Measurements from ENCODE around the gene MUC6.

The MUC6 gene

DNA sequence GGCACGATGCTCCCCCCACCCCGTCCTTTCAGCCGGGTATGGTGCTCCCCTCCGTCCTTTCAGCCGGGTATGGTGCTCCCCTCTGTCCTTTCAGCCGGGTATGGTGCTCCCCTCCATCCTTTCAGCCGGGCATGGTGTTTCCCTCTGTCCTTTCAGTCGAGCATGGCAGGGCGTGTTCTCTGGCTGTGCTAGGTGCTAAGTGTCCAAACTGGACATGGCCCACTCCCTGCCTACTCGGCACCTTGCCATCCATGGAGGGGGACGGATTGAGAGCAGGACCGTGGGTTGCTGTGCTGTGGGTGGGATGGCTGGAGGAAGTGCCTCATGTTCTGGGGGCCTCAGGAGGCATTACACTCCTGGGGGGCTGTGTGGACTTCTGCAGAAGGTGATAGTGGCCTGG, 45.5 kb downstream of the MUC6 start:
- no peak overlapping the region for H2BK5ac ChIP-seq (ENCODE audit: low read depth, low read length, poor library complexity, severe bottlenecking)
- WGBS: 91% methylated on average over 12 of the region's 12 CpGs
- H3K79me1 ChIP-seq (replicated peaks; ENCODE audit: low read length, poor library complexity, severe bottlenecking): peaks cover 55% of the 10 kb centered on the region
- H3K23ac ChIP-seq (ENCODE audit: low read length in 2 of 2): no peak overlapping the region
- H3K4me3 ChIP-seq (ENCODE audit: insufficient read depth in 1 of 2, low read depth in 1 of 2, low read length in 2 of 2): no peak overlapping the region
- no peak overlapping the region for H3K14ac ChIP-seq (ENCODE audit: low read length in 2 of 2)
- peaks cover 78 to 94% of the 10 kb centered on the region in 2 experiments for H3K36me3 ChIP-seq (ENCODE audit: control insufficient read depth in 1 of 2, insufficient read depth in 2 of 2, low read depth in 1 of 2, low read length in 2 of 2)
- H2AK5ac ChIP-seq (ENCODE audit: low read length, severe bottlenecking): no peak overlapping the region
- H3K4me2 ChIP-seq (ENCODE audit: low read length, poor library complexity, severe bottlenecking): no peak overlapping the region
- no peaks in the 10 kb centered on the region for H3K27me3 ChIP-seq (ENCODE audit: control insufficient read depth in 1 of 2, insufficient read depth in 1 of 2, low read length in 2 of 2)
- DNase-seq: no peak
- peaks cover 10% of the 10 kb centered on the region for H3K4me1 ChIP-seq (ENCODE audit: control insufficient read depth, insufficient read depth, low read depth, low read length)
- no peak overlapping the region for H4K91ac ChIP-seq (ENCODE audit: low read length)
- H2AFZ ChIP-seq (ENCODE audit: low read depth, low read length): no peak overlapping the region
- peak overlapping the region; percentile 15 for H4K8ac ChIP-seq (ENCODE audit: low read length)
- no peak overlapping the region for H3K4ac ChIP-seq (ENCODE audit: low read depth in 1 of 2, low read length in 2 of 2)
- no peak overlapping the region for H2BK12ac ChIP-seq (ENCODE audit: low read length in 2 of 2)
- no peak overlapping the region for H2BK15ac ChIP-seq (ENCODE audit: low read depth, poor library complexity, severe bottlenecking)
- no peak overlapping the region for H3K9ac ChIP-seq (ENCODE audit: low read length)
- H2BK120ac ChIP-seq (ENCODE audit: low read depth, low read length): no peak overlapping the region
- no peak overlapping the region for H3K27ac ChIP-seq (ENCODE audit: low read length, poor library complexity, severe bottlenecking)
- H3K18ac ChIP-seq (ENCODE audit: low read depth in 1 of 2, low read length in 2 of 2): no peak overlapping the region
- no peaks in the 10 kb centered on the region for H3K9me3 ChIP-seq (ENCODE audit: control insufficient read depth, low read length)

- DNase-seq: no peak
- Histone ChIP-seq H2BK120ac (ENCODE audit: low read depth, low read length) (no peak overlapping the region), H2AK5ac (ENCODE audit: low read length, severe bottlenecking) (no peak overlapping the region), H3K79me1 (replicated peaks; ENCODE audit: low read length, poor library complexity, severe bottlenecking) (peaks cover 60% of the 10 kb centered on the region), H3K23ac (ENCODE audit: low read length in 2 of 2) (no peak overlapping the region), H3K4me3 (ENCODE audit: insufficient read depth in 1 of 2, low read depth in 1 of 2, low read length in 2 of 2) (no peak overlapping the region), H3K4ac (ENCODE audit: low read depth in 1 of 2, low read length in 2 of 2) (no peak overlapping the region), H4K91ac (ENCODE audit: low read length) (no peak overlapping the region), H3K36me3 (ENCODE audit: control insufficient read depth in 1 of 2, insufficient read depth in 2 of 2, low read depth in 1 of 2, low read length in 2 of 2) (peaks cover 80 to 97% of the 10 kb centered on the region in 2 experiments), H3K4me2 (ENCODE audit: low read length, poor library complexity, severe bottlenecking) (no peak overlapping the region), H2BK5ac (ENCODE audit: low read depth, low read length, poor library complexity, severe bottlenecking) (no peak overlapping the region), H3K27me3 (ENCODE audit: control insufficient read depth in 1 of 2, insufficient read depth in 1 of 2, low read length in 2 of 2) (no peaks in the 10 kb centered on the region), H2BK15ac (ENCODE audit: low read depth, poor library complexity, severe bottlenecking) (no peak overlapping the region), H2BK12ac (ENCODE audit: low read length in 2 of 2) (no peak overlapping the region), H3K9me3 (ENCODE audit: control insufficient read depth, low read length) (no peaks in the 10 kb centered on the region), H3K18ac (ENCODE audit: low read depth in 1 of 2, low read length in 2 of 2) (no peak overlapping the region), H3K27ac (ENCODE audit: low read length, poor library complexity, severe bottlenecking) (no peak overlapping the region), H4K8ac (ENCODE audit: low read length) (no peak overlapping the region), H3K9ac (ENCODE audit: low read length) (no peak overlapping the region), H2AFZ (ENCODE audit: low read depth, low read length) (no peak overlapping the region), H3K4me1 (ENCODE audit: control insufficient read depth, insufficient read depth, low read depth, low read length) (peaks cover 1% of the 10 kb centered on the region), H3K14ac (ENCODE audit: low read length in 2 of 2) (no peak overlapping the region)
- WGBS: 94% methylated on average over 10 of the region's 10 CpGs
Observed at GRCh38 chr11:990101-990500, 46.4 kb downstream of the MUC6 start.

- DNase-seq: no peak
- H3K79me1 ChIP-seq (replicated peaks; ENCODE audit: low read length, poor library complexity, severe bottlenecking): peaks cover 58% of the 10 kb centered on the region
- 99% methylated on average over 15 of the region's 15 CpGs for WGBS
Observed at GRCh38 chr11:987671-988070, 48.8 kb downstream of the MUC6 start.

DNA sequence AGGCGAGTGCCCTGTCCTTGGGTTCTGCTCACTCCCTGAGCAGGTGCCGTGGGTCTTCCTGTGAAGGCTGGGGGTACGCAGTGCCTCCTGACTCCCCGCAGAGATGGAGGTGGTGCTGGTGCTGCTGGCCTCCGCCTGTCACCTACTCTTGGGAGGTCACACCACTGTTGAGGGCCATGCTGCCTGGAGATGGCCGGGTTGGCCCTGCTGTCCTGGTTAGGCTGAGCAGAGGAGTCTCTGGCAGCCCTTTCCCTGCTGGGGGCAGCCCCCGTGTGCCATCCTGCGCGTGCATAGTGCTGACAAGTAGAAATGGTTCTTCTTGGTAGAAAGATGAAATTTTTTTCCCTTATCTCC, 49.6 kb downstream of the MUC6 start:
- Histone ChIP-seq H2BK15ac (ENCODE audit: low read depth, poor library complexity, severe bottlenecking) (no peak overlapping the region), H2BK12ac (ENCODE audit: low read length in 2 of 2) (no peak overlapping the region), H3K27me3 (ENCODE audit: control insufficient read depth in 1 of 2, insufficient read depth in 1 of 2, low read length in 2 of 2) (no peaks in the 10 kb centered on the region), H3K4me3 (ENCODE audit: insufficient read depth in 1 of 2, low read depth in 1 of 2, low read length in 2 of 2) (no peak overlapping the region), H3K79me1 (replicated peaks; ENCODE audit: low read length, poor library complexity, severe bottlenecking) (peaks cover 53% of the 10 kb centered on the region), H3K36me3 (ENCODE audit: control insufficient read depth in 1 of 2, insufficient read depth in 2 of 2, low read depth in 1 of 2, low read length in 2 of 2) (peaks cover 73 to 83% of the 10 kb centered on the region in 2 experiments), H3K27ac (ENCODE audit: low read length, poor library complexity, severe bottlenecking) (no peak overlapping the region), H4K91ac (ENCODE audit: low read length) (no peak overlapping the region), H2BK5ac (ENCODE audit: low read depth, low read length, poor library complexity, severe bottlenecking) (no peak overlapping the region), H2AK5ac (ENCODE audit: low read length, severe bottlenecking) (no peak overlapping the region), H3K4ac (ENCODE audit: low read depth in 1 of 2, low read length in 2 of 2) (no peak overlapping the region), H3K14ac (ENCODE audit: low read length in 2 of 2) (no peak overlapping the region), H3K9me3 (ENCODE audit: control insufficient read depth, low read length) (no peaks in the 10 kb centered on the region), H3K9ac (ENCODE audit: low read length) (no peak overlapping the region), H3K23ac (ENCODE audit: low read length in 2 of 2) (no peak overlapping the region), H2AFZ (ENCODE audit: low read depth, low read length) (no peak overlapping the region), H3K4me1 (ENCODE audit: control insufficient read depth, insufficient read depth, low read depth, low read length) (peaks cover 1% of the 10 kb centered on the region), H2BK120ac (ENCODE audit: low read depth, low read length) (no peak overlapping the region), H4K8ac (ENCODE audit: low read length) (no peak overlapping the region), H3K4me2 (ENCODE audit: low read length, poor library complexity, severe bottlenecking) (no peak overlapping the region), H3K18ac (ENCODE audit: low read depth in 1 of 2, low read length in 2 of 2) (no peak overlapping the region)
- no peak for DNase-seq
- 96% methylated on average over 8 of the region's 9 CpGs for WGBS

More at GRCh38 chr11:987671-988070, 48.8 kb downstream of the MUC6 start:
- no peak overlapping the region for H4K8ac ChIP-seq (ENCODE audit: low read length)
- H2BK5ac ChIP-seq (ENCODE audit: low read depth, low read length, poor library complexity, severe bottlenecking): no peak overlapping the region
- no peak overlapping the region for H2AK5ac ChIP-seq (ENCODE audit: low read length, severe bottlenecking)
- H2BK120ac ChIP-seq (ENCODE audit: low read depth, low read length): no peak overlapping the region
- H2BK15ac ChIP-seq (ENCODE audit: low read depth, poor library complexity, severe bottlenecking): no peak overlapping the region
- peaks cover 1% of the 10 kb centered on the region for H3K4me1 ChIP-seq (ENCODE audit: control insufficient read depth, insufficient read depth, low read depth, low read length)
- H3K4me3 ChIP-seq (ENCODE audit: insufficient read depth in 1 of 2, low read depth in 1 of 2, low read length in 2 of 2): no peak overlapping the region
- no peak overlapping the region for H2BK12ac ChIP-seq (ENCODE audit: low read length in 2 of 2)
- H3K4ac ChIP-seq (ENCODE audit: low read depth in 1 of 2, low read length in 2 of 2): no peak overlapping the region
- H3K9ac ChIP-seq (ENCODE audit: low read length): no peak overlapping the region
- H2AFZ ChIP-seq (ENCODE audit: low read depth, low read length): no peak overlapping the region
- H3K36me3 ChIP-seq (ENCODE audit: control insufficient read depth in 1 of 2, insufficient read depth in 2 of 2, low read depth in 1 of 2, low read length in 2 of 2): peaks cover 76 to 89% of the 10 kb centered on the region in 2 experiments
- no peak overlapping the region for H3K4me2 ChIP-seq (ENCODE audit: low read length, poor library complexity, severe bottlenecking)
- no peaks in the 10 kb centered on the region for H3K27me3 ChIP-seq (ENCODE audit: control insufficient read depth in 1 of 2, insufficient read depth in 1 of 2, low read length in 2 of 2)
- no peak overlapping the region for H4K91ac ChIP-seq (ENCODE audit: low read length)
- no peak overlapping the region for H3K23ac ChIP-seq (ENCODE audit: low read length in 2 of 2)
- H3K27ac ChIP-seq (ENCODE audit: low read length, poor library complexity, severe bottlenecking): no peak overlapping the region
- H3K18ac ChIP-seq (ENCODE audit: low read depth in 1 of 2, low read length in 2 of 2): no peak overlapping the region
- H3K9me3 ChIP-seq (ENCODE audit: control insufficient read depth, low read length): no peaks in the 10 kb centered on the region
- no peak overlapping the region for H3K14ac ChIP-seq (ENCODE audit: low read length in 2 of 2)

All from mesenchymal stem cell (in vitro differentiated cells and primary cell).